HG03196 (cell line): Measurements from ENCODE around the gene NSD2.
A peak's percentile ranks its signal among the peaks of the same experiment; 100 is the strongest.

Source experiments
- ATAC-seq: cut with Tn5 transposase; IDR thresholded peaks from one replicate; pipeline ENCODE4 v1.9.1; 2021; ENCODE audit not compliant: unreplicated experiment

The NSD2 gene

GRCh38 chr4:1863297-1864033, 7.7 kb upstream of the NSD2 start:
- ATAC-seq, result no peak

- ATAC-seq, result no peak
These were observed 6.9 kb upstream of the NSD2 start for GRCh38 chr4:1864076-1865008.

GRCh38 chr4:1866189-1866661, 5.0 kb upstream of the NSD2 start:
- no peak for ATAC-seq

- ATAC-seq, result no peak
These were observed 2.9 kb upstream of the NSD2 start for GRCh38 chr4:1868293-1868692.

GRCh38 chr4:1868912-1869311, 2.3 kb upstream of the NSD2 start:
- no peak for ATAC-seq

GRCh38 chr4:1869530-1870327, 1.5 kb upstream of the NSD2 start:
- ATAC-seq, result peak; percentile 4

GRCh38 chr4:1870328-1870577, 940 bp upstream of the NSD2 start:
- peak; percentile 53 for ATAC-seq

- ATAC-seq, result peak; percentile 10
These were observed 353 bp downstream of the NSD2 start for GRCh38 chr4:1871471-1872021.

GRCh38 chr4:1872870-1873269, 1.7 kb downstream of the NSD2 start:
- ATAC-seq, result no peak

- ATAC-seq, result no peak
These were observed 2.1 kb downstream of the NSD2 start for GRCh38 chr4:1873291-1873690.

- no peak for ATAC-seq
These were observed 2.6 kb downstream of the NSD2 start for GRCh38 chr4:1873776-1874175.

GRCh38 chr4:1874201-1874600, 3.0 kb downstream of the NSD2 start:
- ATAC-seq, result no peak

- ATAC-seq, result no peak
These were observed 8.3 kb downstream of the NSD2 start for GRCh38 chr4:1879485-1879884.

- ATAC-seq, result no peak
These were observed 9.1 kb downstream of the NSD2 start for GRCh38 chr4:1880332-1880731.

GRCh38 chr4:1882850-1883271, 11.7 kb downstream of the NSD2 start:
- no peak for ATAC-seq

GRCh38 chr4:1883583-1883982, 12.4 kb downstream of the NSD2 start:
- no peak for ATAC-seq

- ATAC-seq, result no peak
These were observed 14.2 kb downstream of the NSD2 start for GRCh38 chr4:1885414-1885813.

- ATAC-seq, result no peak
These were observed 15.9 kb downstream of the NSD2 start for GRCh38 chr4:1887052-1887451.

GRCh38 chr4:1890979-1891570, 19.9 kb downstream of the NSD2 start:
- no peak for ATAC-seq

- ATAC-seq, result no peak
These were observed 24.9 kb downstream of the NSD2 start for GRCh38 chr4:1895971-1896657.
